Measurements from ENCODE around the gene RGS16. TPM values are rescaled to one million over a fixed set of nuclear protein-coding genes. Genes with fewer than 3 reads are reported as not detected.

RGS16 gene
- total RNA-seq, 1 donor from 2014 or later = 2.3 TPM

GRCh38 chr1:182584746-182585145, 19.4 kb downstream of the RGS16 start:
- TF ChIP-seq CTCF (IDR thresholded peaks at IDR 0.05; ENCODE audit: insufficient read depth, low read length, poor library complexity, severe bottlenecking) = no peak
- Histone ChIP-seq H3K27me3 (ENCODE audit: control insufficient read depth, insufficient read depth, low read length) (no peaks in the 10 kb centered on the region), H3K4me3 (ENCODE audit: low read depth, low read length) (no peak overlapping the region), H3K36me3 (ENCODE audit: control insufficient read depth, insufficient read depth, low read length) (no peaks in the 10 kb centered on the region)
- DNase-seq (ENCODE audit: low read depth) = no peak

- Histone ChIP-seq H3K4me3 (ENCODE audit: low read depth, low read length) (no peak overlapping the region), H3K27me3 (ENCODE audit: control insufficient read depth, insufficient read depth, low read length) (no peaks in the 10 kb centered on the region), H3K36me3 (ENCODE audit: control insufficient read depth, insufficient read depth, low read length) (no peaks in the 10 kb centered on the region)
- DNase-seq (ENCODE audit: low read depth) = no peak
- TF ChIP-seq CTCF (IDR thresholded peaks at IDR 0.05; ENCODE audit: insufficient read depth, low read length, poor library complexity, severe bottlenecking) = no peak
Observed at GRCh38 chr1:182580736-182581135, 23.5 kb downstream of the RGS16 start.

GRCh38 chr1:182575540-182576149, 28.5 kb downstream of the RGS16 start:
- H3K36me3 ChIP-seq (ENCODE audit: control insufficient read depth, insufficient read depth, low read length) = no peaks in the 10 kb centered on the region
- TF ChIP-seq CTCF (IDR thresholded peaks at IDR 0.05; ENCODE audit: insufficient read depth, low read length, poor library complexity, severe bottlenecking) = no peak
- no peak for DNase-seq (ENCODE audit: low read depth)
- no peak overlapping the region for H3K4me3 ChIP-seq (ENCODE audit: low read depth, low read length)
- H3K27me3 ChIP-seq (ENCODE audit: control insufficient read depth, insufficient read depth, low read length) = no peaks in the 10 kb centered on the region

- Histone ChIP-seq H3K4me3 (ENCODE audit: low read depth, low read length) (no peak overlapping the region), H3K36me3 (ENCODE audit: control insufficient read depth, insufficient read depth, low read length) (no peaks in the 10 kb centered on the region), H3K27me3 (ENCODE audit: control insufficient read depth, insufficient read depth, low read length) (no peaks in the 10 kb centered on the region)
- no peak for DNase-seq (ENCODE audit: low read depth)
- no peak for TF ChIP-seq CTCF (IDR thresholded peaks at IDR 0.05; ENCODE audit: insufficient read depth, low read length, poor library complexity, severe bottlenecking)
Observed at GRCh38 chr1:182574156-182574555, 30.0 kb downstream of the RGS16 start.

GRCh38 chr1:182570611-182570970, 33.6 kb downstream of the RGS16 start:
- DNase-seq (ENCODE audit: low read depth) = peak; percentile 18
- Histone ChIP-seq H3K4me3 (ENCODE audit: low read depth, low read length) (no peak overlapping the region), H3K36me3 (ENCODE audit: control insufficient read depth, insufficient read depth, low read length) (no peaks in the 10 kb centered on the region), H3K27me3 (ENCODE audit: control insufficient read depth, insufficient read depth, low read length) (no peaks in the 10 kb centered on the region)
- TF ChIP-seq CTCF (IDR thresholded peaks at IDR 0.05; ENCODE audit: insufficient read depth, low read length, poor library complexity, severe bottlenecking) = no peak

- no peak for DNase-seq (ENCODE audit: low read depth)
- no peaks in the 10 kb centered on the region for H3K27me3 ChIP-seq (ENCODE audit: control insufficient read depth, insufficient read depth, low read length)
- H3K36me3 ChIP-seq (ENCODE audit: control insufficient read depth, insufficient read depth, low read length) = no peaks in the 10 kb centered on the region
- no peak for TF ChIP-seq CTCF (IDR thresholded peaks at IDR 0.05; ENCODE audit: insufficient read depth, low read length, poor library complexity, severe bottlenecking)
- no peak overlapping the region for H3K4me3 ChIP-seq (ENCODE audit: low read depth, low read length)
Observed at GRCh38 chr1:182569939-182570610, 34.1 kb downstream of the RGS16 start.
